T-helper 1 cell treated with Interleukin-12 subunit alpha and Interleukin-12 subunit beta and Interleukin-4 antibody, amounts not matched to agents 30 ng/mL and 1 ng/mL, for 36 hours (primary cell): ENCODE measurements around the gene NAIF1. TPM values are rescaled to one million over a fixed set of nuclear protein-coding genes. Genes with fewer than 3 reads are reported as not detected.
"Not testable (repeated sequence)": the region's sequence is repeated elsewhere in the genome, so short reads cannot be mapped to it uniquely, and the experiment has no call there.

Experiments
- intact Hi-C: fragments of 100-400 bp; cut with micrococcal nuclease; formaldehyde crosslinking; loops from one replicate; pipeline ENCODE4 v1.15.1; 2024
- total RNA-seq: library from RNA; stranded (reverse); gene quantifications from 2 replicates; pipeline ENCODE4 v1.2.3, GENCODE V29; 2022

NAIF1 gene
- total RNA-seq, 1 donor from 2014 or later: 13.8 TPM

- intact Hi-C loops: no loop called here
Measured at GRCh38 chr9:128088253-128088945, 21.3 kb upstream of the NAIF1 start.

- intact Hi-C loops: no loop called here
Measured at GRCh38 chr9:128087262-128087661, 20.1 kb upstream of the NAIF1 start.

GRCh38 chr9:128085943-128086342 is 18.8 kb upstream of the NAIF1 start:
- intact Hi-C loops: loop anchor here (2.0 kb wide), 1 partner anchor 143 kb away; no protein-coding TSS in a partner anchor

- intact Hi-C loops: loop anchor here (1.0 to 5.0 kb wide), 4 partner anchors 10 to 142 kb away; partner anchors contain the start of gene NAIF1
Measured at GRCh38 chr9:128084746-128085145, 17.6 kb upstream of the NAIF1 start.

GRCh38 chr9:128082151-128082550 is 15.0 kb upstream of the NAIF1 start:
- intact Hi-C loops: loop anchor here (5.0 kb wide), 1 partner anchor 45 kb away; no protein-coding TSS in a partner anchor

- intact Hi-C loops: loop anchor here (5.0 kb wide), 1 partner anchor 44 kb away; no protein-coding TSS in a partner anchor
Measured at GRCh38 chr9:128081056-128081455, 13.9 kb upstream of the NAIF1 start.

- intact Hi-C loops: loop anchor here (5.0 kb wide), 1 partner anchor 43 kb away; no protein-coding TSS in a partner anchor
Measured at GRCh38 chr9:128080206-128080605, 13.1 kb upstream of the NAIF1 start.

- intact Hi-C loops: no loop called here
Measured at GRCh38 chr9:128078504-128079434, 11.6 kb upstream of the NAIF1 start.

GRCh38 chr9:128077847-128078503 is 10.9 kb upstream of the NAIF1 start:
- intact Hi-C loops: no loop called here

GRCh38 chr9:128073253-128073886 is 6.2 kb upstream of the NAIF1 start:
- intact Hi-C loops: loop anchor here (2.0 kb wide), 1 partner anchor 87 kb away; the partner anchor contains the start of gene BBLN

GRCh38 chr9:128072144-128073021 is 5.3 kb upstream of the NAIF1 start:
- intact Hi-C loops: loop anchor here (2.0 kb wide), 1 partner anchor 88 kb away; the partner anchor contains the start of gene BBLN

GRCh38 chr9:128071475-128071874 is 4.4 kb upstream of the NAIF1 start:
- intact Hi-C loops: not testable (repeated sequence)

- intact Hi-C loops: no loop called here
Measured at GRCh38 chr9:128070874-128071273, 3.8 kb upstream of the NAIF1 start.

- intact Hi-C loops: loop anchor here (1.0 to 5.0 kb wide), 7 partner anchors 254 to 969 kb away; partner anchors contain the start of genes COQ4, DOLK, KYAT1 and LRRC8A
Measured at GRCh38 chr9:128068386-128069205, 1.5 kb upstream of the NAIF1 start.

GRCh38 chr9:128067645-128068385 is 695 bp upstream of the NAIF1 start, which contains the start of gene SLC25A25:
TSS of gene SLC25A25 (plus strand) at chr9:128068232. CDS start at chr9:128068320, 88 bp downstream.
- intact Hi-C loops: loop anchor here (1.0 to 5.0 kb wide), 29 partner anchors 16 to 1013 kb away; partner anchors contain the start of genes BBLN, COQ4, DNM1 and DOLK

GRCh38 chr9:128065907-128066712 is 1.0 kb downstream of the NAIF1 start:
- intact Hi-C loops: loop anchor here (2.0 to 5.0 kb wide), 13 partner anchors 39 to 1015 kb away; partner anchors contain the start of genes DOLK, DOLPP1, GOLGA2 and KYAT1
